Measurements from ENCODE around the gene CCDC3.

GRCh38 chr10:13000431-13000830 lies 1.1 kb downstream of the CCDC3 start:
- TF ChIP-seq FOXM1 (IDR thresholded peaks at IDR 0.05; ENCODE audit: low read depth), result no peak
- no peak for TF ChIP-seq SIN3A (IDR thresholded peaks at IDR 0.05; ENCODE audit: borderline replicate concordance, low read depth, low read length)
- no peak for TF ChIP-seq YY1 (IDR thresholded peaks at IDR 0.05; ENCODE audit: low read depth)
- TF ChIP-seq CTCF (IDR thresholded peaks at IDR 0.05), result no peak
- TF ChIP-seq POLR2AphosphoS5 (IDR thresholded peaks at IDR 0.05; ENCODE audit: low read depth, low read length), result no peak
- no peak for TF ChIP-seq MAX (IDR thresholded peaks at IDR 0.05; ENCODE audit: low read depth)
- no peak for TF ChIP-seq TCF12 (IDR thresholded peaks at IDR 0.05)
- TF ChIP-seq RFX5 (IDR thresholded peaks at IDR 0.05; ENCODE audit: low read length), result no peak
- no peak for TF ChIP-seq ZBTB33 (IDR thresholded peaks at IDR 0.05; ENCODE audit: borderline replicate concordance, low read depth)
- no peak for TF ChIP-seq RCOR1 (IDR thresholded peaks at IDR 0.05; ENCODE audit: low read length)
- TF ChIP-seq RAD21 (IDR thresholded peaks at IDR 0.05; ENCODE audit: low read length), result no peak
- TF ChIP-seq MEF2A (IDR thresholded peaks at IDR 0.05; ENCODE audit: borderline replicate concordance, low read depth), result no peak
- no peak for TF ChIP-seq EZH2phosphoT487 (IDR thresholded peaks at IDR 0.05; ENCODE audit: borderline replicate concordance, low read depth)
- no peak for TF ChIP-seq NRF1 (IDR thresholded peaks at IDR 0.05; ENCODE audit: low read depth, low read length)

All from SK-N-SH (cell line).